Right hindlimb (tissue), 1 donor: ENCODE measurements around the gene CHST15.
A peak's percentile ranks its signal among the peaks of the same experiment; 100 is the strongest.
"Not testable (repeated sequence)": the region's sequence is repeated elsewhere in the genome, so short reads cannot be mapped to it uniquely, and the experiment has no call there.

ENCODE experiments used
- DNase-seq: peaks from one replicate; pipeline ENCODE4 v3.0.0-alpha.2; 2018

Gene CHST15

GRCh38 chr10:124097883-124098282, 4.5 kb upstream of the CHST15 start:
- no peak for DNase-seq

GRCh38 chr10:124096494-124096893, 3.1 kb upstream of the CHST15 start:
- no peak for DNase-seq

- not testable (repeated sequence) for DNase-seq
Measured at GRCh38 chr10:124095801-124096200, 2.4 kb upstream of the CHST15 start.

GRCh38 chr10:124095096-124095495, 1.7 kb upstream of the CHST15 start:
- DNase-seq: peak; percentile 52

- no peak for DNase-seq
Measured at GRCh38 chr10:124094419-124094785, 1.0 kb upstream of the CHST15 start.

- DNase-seq: peak; percentile 57
Measured at GRCh38 chr10:124093774-124094418, 498 bp upstream of the CHST15 start.

- peak; percentile 81 for DNase-seq
Measured at GRCh38 chr10:124092250-124092859, 1.0 kb downstream of the CHST15 start.

DNA sequence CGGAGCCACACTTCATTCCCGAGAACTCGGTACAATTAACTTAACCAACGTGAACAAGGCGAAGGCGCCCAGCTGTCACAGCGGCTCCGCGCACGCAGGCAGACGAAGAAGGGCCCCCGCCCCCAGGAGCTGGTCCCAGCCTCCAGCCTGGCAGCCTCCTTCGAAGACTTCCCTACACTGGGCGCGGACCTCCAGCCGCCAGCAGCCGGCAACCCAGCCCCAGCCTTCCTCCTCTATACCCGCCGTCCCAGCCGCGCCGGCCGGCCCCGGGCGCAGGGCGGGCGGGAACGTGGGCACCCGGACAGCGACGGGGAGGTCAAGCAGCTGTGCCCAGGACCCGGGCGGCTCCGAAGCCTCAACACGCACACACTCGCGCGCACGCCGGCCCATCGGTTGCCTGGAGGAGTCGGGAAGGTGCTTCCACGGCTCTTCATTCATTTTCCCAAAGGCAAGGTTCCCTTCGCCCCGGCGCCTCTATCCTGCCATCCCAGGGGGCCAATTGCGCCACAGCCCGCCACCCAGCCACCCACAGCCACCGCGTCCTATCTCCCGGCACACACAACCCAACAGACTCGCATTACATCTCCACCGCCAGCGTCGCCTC, 1.6 kb downstream of the CHST15 start:
- peak; percentile 76 for DNase-seq

- DNase-seq: no peak
Measured at GRCh38 chr10:124090601-124091209, 2.7 kb downstream of the CHST15 start.

DNA sequence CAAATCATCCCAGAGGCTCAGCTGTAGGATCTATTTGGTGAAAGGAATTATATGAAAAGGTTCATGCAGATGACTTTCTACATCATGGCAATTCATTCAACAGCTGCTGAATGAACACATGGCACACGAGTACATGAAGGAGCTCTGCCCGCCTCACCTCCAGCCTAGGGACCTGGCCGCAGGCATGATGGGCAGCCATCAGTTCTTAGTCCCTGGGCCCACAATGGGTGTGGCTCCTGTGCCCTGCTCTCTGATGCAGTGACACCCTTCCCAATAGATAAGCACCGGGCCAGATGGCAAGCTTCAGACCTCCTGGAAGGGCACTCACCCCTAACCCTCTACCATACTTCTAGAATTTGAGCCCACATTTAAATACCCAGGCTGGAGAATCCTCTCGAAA, 3.5 kb downstream of the CHST15 start:
- no peak for DNase-seq

- no peak for DNase-seq
Measured at GRCh38 chr10:124088915-124089314, 4.5 kb downstream of the CHST15 start.

- DNase-seq: no peak
Measured at GRCh38 chr10:124087672-124088634, 5.4 kb downstream of the CHST15 start.

DNA sequence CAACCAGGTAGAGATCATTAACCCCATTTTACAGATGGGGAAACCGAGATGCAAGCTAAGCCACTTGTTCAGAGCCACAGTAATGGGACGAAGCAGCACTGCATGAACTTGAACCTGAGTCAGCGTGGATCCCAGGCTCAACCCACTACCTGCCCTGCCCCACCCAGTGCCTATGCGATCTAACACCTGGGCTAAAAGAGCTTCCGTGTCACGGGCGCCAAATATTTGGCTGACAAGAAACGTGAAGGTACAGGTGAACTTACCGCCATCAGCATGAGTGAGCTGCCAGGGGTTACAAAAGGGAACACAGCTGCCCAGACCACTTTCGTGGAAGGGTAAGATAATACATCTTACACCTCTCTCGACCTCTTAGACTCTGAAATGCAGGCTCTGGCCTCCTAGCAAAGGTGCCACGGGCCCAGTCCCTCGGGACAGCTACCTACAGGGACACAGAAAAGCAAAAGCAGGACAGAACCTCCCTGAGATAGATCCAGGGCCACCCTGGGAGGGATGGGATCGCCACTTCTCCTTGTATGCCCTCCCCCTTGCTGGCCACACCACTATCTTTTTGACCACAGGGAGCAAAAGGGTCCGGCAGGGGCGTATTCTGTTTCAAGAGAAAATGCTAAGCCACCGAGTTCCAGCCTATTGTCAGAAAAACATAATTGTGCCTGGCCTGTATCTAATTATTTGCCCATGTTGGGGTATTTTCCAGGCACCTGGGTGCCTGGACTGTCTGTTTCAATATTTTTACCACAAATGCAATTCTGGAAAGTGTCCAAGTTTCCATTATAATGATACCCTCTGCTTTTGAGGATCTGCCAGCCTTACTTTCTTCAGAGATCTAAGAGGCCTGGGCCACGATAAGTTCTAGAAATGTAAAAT, 6.4 kb downstream of the CHST15 start:
- no peak for DNase-seq

- DNase-seq: no peak
Measured at GRCh38 chr10:124086097-124086710, 7.2 kb downstream of the CHST15 start.

- DNase-seq: no peak
Measured at GRCh38 chr10:124085680-124086079, 7.7 kb downstream of the CHST15 start.

- DNase-seq: no peak
Measured at GRCh38 chr10:124084708-124085107, 8.7 kb downstream of the CHST15 start.

- DNase-seq: no peak
Measured at GRCh38 chr10:124083740-124084397, 9.5 kb downstream of the CHST15 start.

DNA sequence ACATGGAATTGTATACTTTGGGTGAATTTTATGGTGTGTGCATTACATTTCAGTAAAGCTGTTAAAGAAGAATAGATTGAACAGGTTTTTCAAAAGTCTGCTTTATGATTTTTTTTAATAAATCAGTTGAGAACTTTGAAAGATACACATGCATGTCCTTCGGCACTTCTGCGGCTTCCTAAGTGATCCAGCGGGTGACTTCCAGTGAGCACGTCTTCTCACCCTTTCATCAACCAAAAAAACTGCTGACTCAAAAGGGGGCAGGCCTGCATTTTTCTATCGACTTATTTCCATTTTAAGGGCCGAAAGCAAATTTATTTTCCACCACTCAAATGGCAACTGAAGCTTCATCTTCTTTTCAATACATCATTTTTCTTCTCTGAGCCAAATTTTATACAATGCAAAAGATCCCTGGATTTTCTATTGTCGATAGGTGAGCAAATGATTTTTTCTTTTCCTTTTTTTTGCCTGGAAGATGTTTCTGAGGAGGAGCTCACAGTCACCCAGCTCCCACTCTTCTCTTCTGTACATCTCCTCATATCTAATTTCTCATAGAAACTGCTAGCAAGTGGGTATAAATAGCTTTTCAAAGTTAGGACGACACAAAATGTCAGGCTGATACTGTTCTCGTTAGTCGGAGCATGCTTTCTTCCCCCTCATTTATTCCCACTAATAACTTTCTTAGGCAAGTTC, 10.2 kb downstream of the CHST15 start:
- no peak for DNase-seq

GRCh38 chr10:124082555-124082954, 10.8 kb downstream of the CHST15 start:
- DNase-seq: no peak

- DNase-seq: no peak
Measured at GRCh38 chr10:124081547-124082140, 11.8 kb downstream of the CHST15 start.
